Right lobe of liver (tissue), 4 donors: ENCODE measurements around the gene CPSF7.
"Not testable (repeated sequence)": the region's sequence is repeated elsewhere in the genome, so short reads cannot be mapped to it uniquely, and the experiment has no call there.

Experiments
- POLR2A ChIP-seq: fragments of 450-650 bp; IDR thresholded peaks from one replicate; pipeline ENCODE4 v1.6.1; 2017; ENCODE audit warnings: antibody characterized with exemption, mild to moderate bottlenecking
- TF ChIP-seq, protein P1 (sequence below), 4 donors: fragments of 200-600 bp in 3 of 4; fragments of 450-650 bp in 1 of 4; IDR thresholded peaks; one replicate each; pipeline versions ENCODE4 v1.5.1 to v1.8.0; 2016 to 2022; ENCODE audit warnings: antibody characterized with exemption in 4 of 4, mild to moderate bottlenecking in 2 of 4
- donor health status: DM: no; HTN: no; CAD: no.
- donor health status: DM: no; HTN: no; CAD: no.
- donor health status: DM: no; HTN: yes; CAD: no.

DNA sequence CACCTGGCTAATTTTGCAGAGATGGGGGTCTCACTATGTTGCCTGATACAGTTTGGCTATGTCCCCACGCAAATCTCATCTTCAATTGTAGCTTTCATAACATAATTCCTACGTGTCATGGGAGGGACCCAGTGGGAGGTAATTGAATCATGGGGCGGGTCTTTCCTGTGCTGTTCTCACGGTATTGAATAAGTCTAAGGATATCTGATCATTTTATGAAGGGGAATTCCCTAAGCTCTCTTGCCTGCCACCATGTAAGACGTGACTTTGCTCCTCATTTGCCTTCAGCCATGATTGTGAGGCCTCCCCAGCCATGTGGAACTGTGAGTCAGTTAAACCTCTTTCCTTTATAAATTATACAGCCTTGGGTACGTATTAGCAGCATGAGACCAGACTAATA lies 37.8 kb upstream of the CPSF7 start:
- TF ChIP-seq, protein P1, sequence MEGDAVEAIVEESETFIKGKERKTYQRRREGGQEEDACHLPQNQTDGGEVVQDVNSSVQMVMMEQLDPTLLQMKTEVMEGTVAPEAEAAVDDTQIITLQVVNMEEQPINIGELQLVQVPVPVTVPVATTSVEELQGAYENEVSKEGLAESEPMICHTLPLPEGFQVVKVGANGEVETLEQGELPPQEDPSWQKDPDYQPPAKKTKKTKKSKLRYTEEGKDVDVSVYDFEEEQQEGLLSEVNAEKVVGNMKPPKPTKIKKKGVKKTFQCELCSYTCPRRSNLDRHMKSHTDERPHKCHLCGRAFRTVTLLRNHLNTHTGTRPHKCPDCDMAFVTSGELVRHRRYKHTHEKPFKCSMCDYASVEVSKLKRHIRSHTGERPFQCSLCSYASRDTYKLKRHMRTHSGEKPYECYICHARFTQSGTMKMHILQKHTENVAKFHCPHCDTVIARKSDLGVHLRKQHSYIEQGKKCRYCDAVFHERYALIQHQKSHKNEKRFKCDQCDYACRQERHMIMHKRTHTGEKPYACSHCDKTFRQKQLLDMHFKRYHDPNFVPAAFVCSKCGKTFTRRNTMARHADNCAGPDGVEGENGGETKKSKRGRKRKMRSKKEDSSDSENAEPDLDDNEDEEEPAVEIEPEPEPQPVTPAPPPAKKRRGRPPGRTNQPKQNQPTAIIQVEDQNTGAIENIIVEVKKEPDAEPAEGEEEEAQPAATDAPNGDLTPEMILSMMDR (IDR thresholded peaks at IDR 0.05): not testable (repeated sequence)
- not testable (repeated sequence) for TF ChIP-seq POLR2A
